Right lobe of liver (tissue), 6 donors: Measurements from ENCODE around the gene GSTA2. TPM values are rescaled to one million over a fixed set of nuclear protein-coding genes. Genes with fewer than 3 reads are reported as not detected.
"Not testable (repeated sequence)": the region's sequence is repeated elsewhere in the genome, so short reads cannot be mapped to it uniquely, and the experiment has no call there.

Experiments
- ATAC-seq, 4 donors: fragments of 200-7000 bp; cut with Tn5 transposase; one replicate each; pipeline ENCODE4 v1.9.1; 2020; ENCODE audit warnings: mild to moderate bottlenecking in 4 of 4, moderate library complexity in 4 of 4
- DNase-seq, 3 donors: peaks; one replicate each; pipeline ENCODE4 v3.0.0-alpha.2; 2020
- H3K27ac ChIP-seq, 3 donors: fragments of 200-600 bp; one replicate each; pipeline ENCODE4 v1.8.0; 2022
- H3K27me3 ChIP-seq, 2 donors: fragments of 200-600 bp; one replicate each; pipeline ENCODE4 v1.8.0; 2022
- H3K36me3 ChIP-seq, 4 donors: fragments of 200-600 bp; sonication (generic) in 1 of 4; one replicate each; pipeline versions ENCODE4 v1.5.1 to v1.8.0; 2017 to 2022; ENCODE audit warnings: control low read depth in 1 of 4
- H3K4me1 ChIP-seq, 4 donors: fragments of 200-600 bp; sonication (generic) in 1 of 4; one replicate each; pipeline versions ENCODE4 v1.5.1 to v1.8.0; 2017 to 2022; ENCODE audit warnings: control low read depth in 1 of 4
- H3K4me3 ChIP-seq, 3 donors: fragments of 200-600 bp; one replicate each; pipeline ENCODE4 v1.8.0; 2022
- H3K9me3 ChIP-seq, 4 donors: fragments of 200-600 bp; sonication (generic) in 1 of 4; one replicate each; pipeline versions ENCODE4 v1.5.1 to v1.8.0; 2017 to 2022; ENCODE audit warnings: control low read depth in 1 of 4
- POLR2A ChIP-seq: fragments of 450-650 bp; IDR thresholded peaks from one replicate; pipeline ENCODE4 v1.6.1; 2017; ENCODE audit warnings: antibody characterized with exemption, mild to moderate bottlenecking
- WGBS: methylation state at CpG from one replicate; pipeline ENCODE4 v1.1.6; 2018; ENCODE audit warnings: low coverage, low lambda C conversion rate; ENCODE audit not compliant: insufficient coverage; ENCODE audit errors: missing lambda C conversion rate; 5-methylcytosine and 5-hydroxymethylcytosine counted together
- intact Hi-C, 2 donors: fragments of 100-400 bp; cut with DNase I; formaldehyde crosslinking; loops; one replicate each; pipeline versions ENCODE4 v1.11.2 to v1.14.1; 2022
- total RNA-seq, 6 experiments: library from RNA; depleted of rRNA in 2 of 6; stranded (reverse); fragments of >200 nt in 2 of 6; fragmentation: NEBNext Ultra II Directional in 3 of 6; extraction: Animal tissue kit (Norgen Biotek cat#: 25700) in 3 of 6; gene quantifications; one replicate each; pipeline versions ENCODE4 v1.1.0 to v1.2.4, GENCODE V29; 2016 to 2023
- TF ChIP-seq, protein P1 (sequence below), 4 donors: fragments of 200-600 bp in 3 of 4; fragments of 450-650 bp in 1 of 4; IDR thresholded peaks; one replicate each; pipeline versions ENCODE4 v1.5.1 to v1.8.0; 2016 to 2022; ENCODE audit warnings: antibody characterized with exemption in 4 of 4, mild to moderate bottlenecking in 2 of 4
- donor health status: DM: no; HTN: yes; CAD: no.
- donor health status: DM: no; HTN: no; CAD: no.
- donor health status: DM: no; HTN: no; CAD: no.
- donor health status: DM: no; HTN: yes; CAD: no.
- donor health status: DM: no; HTN: yes; CAD: no.

The GSTA2 gene
- total RNA-seq, 6 experiments from 2014 or later, result 7.6 to 177 (median 54.4) TPM

DNA sequence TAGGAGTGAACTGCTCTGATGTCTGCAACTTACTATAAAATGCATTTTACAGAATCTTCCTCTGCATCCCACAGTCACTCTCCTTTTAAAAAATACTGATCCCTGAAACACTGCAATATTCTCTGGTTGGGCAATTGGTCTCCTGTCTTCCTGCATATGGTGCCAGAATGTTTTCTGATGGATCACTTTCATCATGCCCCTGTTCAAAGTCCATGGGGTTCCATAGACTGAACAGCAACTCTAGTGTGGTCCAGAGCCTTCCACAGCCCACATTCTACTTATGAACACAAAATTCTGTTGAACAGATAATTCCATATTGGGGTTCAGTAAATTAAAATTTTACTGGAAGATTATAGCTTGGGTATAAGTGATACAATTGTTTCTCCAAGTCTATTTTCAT lies 11.0 kb downstream of the GSTA2 start:
- Histone ChIP-seq H3K36me3 (peaks cover 0 to 9% (median 0%) of the 10 kb centered on the region in 4 donors), H3K4me1 (peaks cover 0 to 18% (median 1%) of the 10 kb centered on the region in 4 donors), H3K9me3 (no peaks in the 10 kb centered on the region), H3K27ac (peak overlapping the region in 1 of 3 donors; percentile 59), H3K4me3 (no peak overlapping the region), H3K27me3 (no peaks in the 10 kb centered on the region)
- DNase-seq, result no peak
- TF ChIP-seq, protein P1, sequence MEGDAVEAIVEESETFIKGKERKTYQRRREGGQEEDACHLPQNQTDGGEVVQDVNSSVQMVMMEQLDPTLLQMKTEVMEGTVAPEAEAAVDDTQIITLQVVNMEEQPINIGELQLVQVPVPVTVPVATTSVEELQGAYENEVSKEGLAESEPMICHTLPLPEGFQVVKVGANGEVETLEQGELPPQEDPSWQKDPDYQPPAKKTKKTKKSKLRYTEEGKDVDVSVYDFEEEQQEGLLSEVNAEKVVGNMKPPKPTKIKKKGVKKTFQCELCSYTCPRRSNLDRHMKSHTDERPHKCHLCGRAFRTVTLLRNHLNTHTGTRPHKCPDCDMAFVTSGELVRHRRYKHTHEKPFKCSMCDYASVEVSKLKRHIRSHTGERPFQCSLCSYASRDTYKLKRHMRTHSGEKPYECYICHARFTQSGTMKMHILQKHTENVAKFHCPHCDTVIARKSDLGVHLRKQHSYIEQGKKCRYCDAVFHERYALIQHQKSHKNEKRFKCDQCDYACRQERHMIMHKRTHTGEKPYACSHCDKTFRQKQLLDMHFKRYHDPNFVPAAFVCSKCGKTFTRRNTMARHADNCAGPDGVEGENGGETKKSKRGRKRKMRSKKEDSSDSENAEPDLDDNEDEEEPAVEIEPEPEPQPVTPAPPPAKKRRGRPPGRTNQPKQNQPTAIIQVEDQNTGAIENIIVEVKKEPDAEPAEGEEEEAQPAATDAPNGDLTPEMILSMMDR (IDR thresholded peaks at IDR 0.05), result no peak
- TF ChIP-seq POLR2A, result no peak
- peak; percentile 54 to 90 (median 77) for ATAC-seq
- intact Hi-C loops, result no loop called here

DNA sequence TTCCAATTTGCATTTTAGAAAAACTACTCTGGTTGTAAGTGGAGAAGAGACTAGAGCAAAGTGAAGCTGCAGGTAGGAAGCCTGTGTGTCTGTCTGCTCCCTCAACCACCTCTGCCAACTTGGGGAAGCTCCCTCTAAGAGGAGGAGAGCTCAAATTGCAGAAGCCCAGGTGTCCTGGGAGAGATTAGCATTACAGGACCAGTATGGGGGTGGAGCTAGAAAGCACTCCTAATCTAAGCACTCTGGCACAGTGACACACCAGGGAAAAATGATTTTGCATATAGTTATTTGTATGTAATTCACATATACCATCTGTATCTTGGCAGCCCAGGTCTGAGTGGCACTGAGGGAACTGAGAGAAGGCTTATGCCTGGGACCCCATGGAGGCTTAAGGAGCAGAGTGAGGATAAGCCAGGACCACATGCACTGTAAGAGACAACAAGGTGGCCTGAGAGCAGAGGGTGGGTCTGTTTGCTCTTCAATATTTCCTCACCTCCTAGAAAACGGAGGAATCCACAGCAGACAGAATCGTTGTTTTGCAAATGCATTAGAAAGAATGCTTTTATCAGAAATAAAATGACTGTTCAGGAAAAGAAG lies 13.6 kb downstream of the GSTA2 start:
- Histone ChIP-seq H3K4me1 (peaks cover 0 to 41% (median 9%) of the 10 kb centered on the region in 4 donors), H3K4me3 (no peak overlapping the region), H3K27me3 (no peaks in the 10 kb centered on the region), H3K9me3 (no peaks in the 10 kb centered on the region), H3K27ac (peak overlapping the region in 1 of 3 donors; percentile 26), H3K36me3 (peaks cover 0 to 9% (median 0%) of the 10 kb centered on the region in 4 donors)
- intact Hi-C loops, result no loop called here
- WGBS, result 22% methylated on average over 2 of the region's 2 CpGs
- TF ChIP-seq, protein P1 (IDR thresholded peaks at IDR 0.05), result no peak
- no peak for TF ChIP-seq POLR2A
- ATAC-seq (peak in 1 of 4 donors; percentile 30), DNase-seq (no peak)

DNA sequence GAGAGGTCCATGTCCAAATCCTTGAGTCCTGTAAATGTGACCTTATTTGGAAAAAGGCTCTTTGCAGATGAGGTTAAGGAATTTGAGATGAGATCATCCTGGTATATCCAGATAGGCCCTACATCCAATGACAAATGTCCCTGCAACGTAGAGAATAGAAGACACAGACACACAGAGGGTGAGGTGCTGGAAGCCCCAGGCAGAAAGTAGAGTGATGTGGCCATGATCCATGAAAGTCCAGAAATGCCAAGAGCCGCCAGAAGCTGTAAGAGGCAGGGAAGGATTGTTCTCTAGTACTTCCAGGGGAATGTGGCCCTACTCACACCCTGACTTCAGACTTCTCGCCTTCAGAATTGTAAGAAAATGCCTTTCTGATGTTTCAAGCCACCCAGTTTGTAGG lies 16.0 kb downstream of the GSTA2 start:
- intact Hi-C loops, DNase-seq, H3K27me3 ChIP-seq, H3K9me3 ChIP-seq, H3K4me3 ChIP-seq, H3K36me3 ChIP-seq: not testable (repeated sequence)
- ATAC-seq, result peak in 2 of 4 donors; percentile 33 to 61
- Histone ChIP-seq H3K4me1 (peaks cover 0 to 46% (median 15%) of the 10 kb centered on the region in 4 donors), H3K27ac (peak overlapping the region in 1 of 3 donors; percentile 81)
- whole genome bisulfite sequencing, result 60% methylated on average over 2 of the region's 3 CpGs

DNA sequence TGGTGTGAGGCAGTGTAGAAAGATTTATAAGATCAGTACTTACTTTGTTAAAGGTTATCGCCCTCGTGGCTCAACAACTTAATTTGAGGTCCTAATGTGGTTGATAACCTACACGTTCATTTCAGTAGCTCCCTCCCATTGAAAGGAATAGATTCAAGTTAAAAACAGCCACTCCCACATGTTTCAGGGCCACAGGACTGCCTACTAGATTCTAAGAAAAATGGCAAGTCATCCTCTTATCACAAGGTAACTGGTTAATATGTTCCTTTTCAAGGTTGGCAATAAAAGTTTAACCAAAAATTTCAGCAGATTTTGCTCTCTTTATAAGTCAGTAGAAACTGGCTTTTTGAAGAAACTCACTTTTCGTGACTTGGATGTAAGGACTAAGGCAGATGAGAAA lies 17.1 kb downstream of the GSTA2 start:
- intact Hi-C loops, result no loop called here
- WGBS, result 16% methylated on average over 4 of the region's 4 CpGs
- Histone ChIP-seq H3K27ac (peak overlapping the region in 2 of 3 donors; percentile 6 to 81), H3K4me1 (peaks cover 0 to 56% (median 17%) of the 10 kb centered on the region in 4 donors), H3K36me3 (peaks cover 0 to 7% (median 0%) of the 10 kb centered on the region in 4 donors), H3K4me3 (peak overlapping the region in 1 of 3 donors; percentile 15), H3K27me3 (no peaks in the 10 kb centered on the region), H3K9me3 (no peaks in the 10 kb centered on the region)
- peak in 3 of 4 donors; percentile 7 to 56 (median 53) for ATAC-seq
- TF ChIP-seq, protein P1 (IDR thresholded peaks at IDR 0.05), result no peak
- TF ChIP-seq POLR2A, result no peak
- no peak for DNase-seq

DNA sequence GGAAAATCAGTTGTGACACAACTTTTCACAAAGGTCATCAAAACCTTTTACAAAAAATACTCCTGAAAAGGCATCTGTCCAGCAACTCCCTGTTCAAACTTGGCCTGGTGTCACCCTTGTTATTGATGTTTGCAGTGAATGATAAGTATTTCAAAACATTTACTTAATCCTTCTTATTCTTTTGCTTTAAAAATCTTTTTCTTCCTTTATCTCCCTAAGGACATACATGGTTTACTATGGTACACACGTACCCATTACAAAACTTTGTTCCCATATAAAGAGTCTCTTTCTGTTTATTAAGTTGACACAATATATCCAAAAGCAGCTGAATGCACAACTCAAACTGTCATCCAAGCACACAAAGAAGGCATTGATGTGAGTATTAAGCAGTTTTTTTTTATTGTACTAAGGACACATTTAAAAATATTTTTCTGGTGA lies 17.5 kb downstream of the GSTA2 start:
- Histone ChIP-seq H3K9me3 (no peaks in the 10 kb centered on the region), H3K36me3 (peaks cover 0 to 3% (median 0%) of the 10 kb centered on the region in 4 donors), H3K27ac (peak overlapping the region in 2 of 3 donors; percentile 6 to 81), H3K4me3 (peak overlapping the region in 1 of 3 donors; percentile 15), H3K4me1 (peaks cover 0 to 56% (median 17%) of the 10 kb centered on the region in 4 donors), H3K27me3 (no peaks in the 10 kb centered on the region)
- intact Hi-C loops, result no loop called here
- WGBS, result 20% methylated on average over 1 of the region's 1 CpG
- DNase-seq, result no peak
- ATAC-seq, result peak; percentile 52 to 84 (median 72)
- TF ChIP-seq, protein P1 (IDR thresholded peaks at IDR 0.05), result no peak
- no peak for TF ChIP-seq POLR2A
